ENCODE results near the gene WWOX. TPM values are rescaled to one million over a fixed set of nuclear protein-coding genes. Genes with fewer than 3 reads are reported as not detected.

Gene WWOX
- total RNA-seq, 4 donors from 2014 or later: 12.9 to 53.5 (median 25.6) TPM

- WGBS, 2 donors (ENCODE audit: low coverage in 1 of 2): 71 to 95% methylated on average over 2 of the region's 2 CpGs
- no peaks in the 10 kb centered on the region for H3K27me3 ChIP-seq
- ATAC-seq: no peak
- H3K27ac ChIP-seq: no peak overlapping the region
- no peak overlapping the region for H3K4me3 ChIP-seq
- no peaks in the 10 kb centered on the region for H3K36me3 ChIP-seq
- TF ChIP-seq EP300 (IDR thresholded peaks at IDR 0.05) (no peak), POLR2AphosphoS5 (IDR thresholded peaks at IDR 0.05) (no peak), POLR2A (IDR thresholded peaks at IDR 0.05) (no peak), CTCF (IDR thresholded peaks at IDR 0.05) (peak in 2 of 4 experiments; percentile 8 to 21)
- no peaks in the 10 kb centered on the region for H3K9me3 ChIP-seq
- peaks cover 0 to 6% (median 0%) of the 10 kb centered on the region in 3 donors for H3K4me1 ChIP-seq
Measured at GRCh38 chr16:78396046-78396445, 296.6 kb downstream of the WWOX start.

- no peak for ATAC-seq
- WGBS, 2 donors (ENCODE audit: low coverage in 1 of 2): 89 to 95% methylated on average over 4 of the region's 4 CpGs
- TF ChIP-seq POLR2AphosphoS5 (IDR thresholded peaks at IDR 0.05) (no peak), EP300 (IDR thresholded peaks at IDR 0.05) (no peak), POLR2A (IDR thresholded peaks at IDR 0.05) (no peak), CTCF (IDR thresholded peaks at IDR 0.05) (no peak)
Measured at GRCh38 chr16:78396673-78397072, 297.2 kb downstream of the WWOX start.

DNA sequence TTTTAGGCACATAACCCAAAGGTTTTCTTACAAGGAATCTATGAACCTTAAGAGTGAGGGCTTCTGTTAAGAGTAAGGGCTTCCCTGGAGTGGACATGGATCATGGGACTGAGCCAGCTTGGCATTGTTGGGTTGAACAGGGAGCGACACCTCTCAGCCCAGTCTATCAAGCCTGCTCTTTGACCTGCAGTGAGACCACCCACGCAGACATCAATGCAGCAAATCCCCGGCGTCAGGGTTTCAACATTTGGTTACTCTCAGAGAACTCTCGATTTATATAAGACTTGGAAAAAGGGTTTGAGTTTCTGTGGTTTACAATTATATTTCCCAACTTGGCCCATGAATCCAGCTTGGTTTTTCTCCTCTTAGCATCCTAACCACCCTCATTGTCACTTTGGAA, 299.9 kb downstream of the WWOX start:
- 54 to 57% methylated on average over 5 of the region's 5 CpGs for WGBS, 2 donors (ENCODE audit: low coverage in 1 of 2)
- H3K4me3 ChIP-seq: no peak overlapping the region
- no peaks in the 10 kb centered on the region for H3K4me1 ChIP-seq
- H3K27ac ChIP-seq: no peak overlapping the region
- ATAC-seq: no peak
- TF ChIP-seq EP300 (IDR thresholded peaks at IDR 0.05) (no peak), CTCF (IDR thresholded peaks at IDR 0.05) (no peak), POLR2A (IDR thresholded peaks at IDR 0.05) (no peak), POLR2AphosphoS5 (IDR thresholded peaks at IDR 0.05) (no peak)
- no peaks in the 10 kb centered on the region for H3K9me3 ChIP-seq
- H3K27me3 ChIP-seq: no peaks in the 10 kb centered on the region
- H3K36me3 ChIP-seq: no peaks in the 10 kb centered on the region

More at GRCh38 chr16:78396673-78397072, 297.2 kb downstream of the WWOX start:
- Histone ChIP-seq H3K4me1 (peaks cover 0 to 6% (median 0%) of the 10 kb centered on the region in 3 donors), H3K4me3 (no peak overlapping the region), H3K36me3 (no peaks in the 10 kb centered on the region), H3K9me3 (no peaks in the 10 kb centered on the region), H3K27me3 (no peaks in the 10 kb centered on the region), H3K27ac (no peak overlapping the region)

GRCh38 chr16:78402833-78403232, 303.4 kb downstream of the WWOX start:
- H3K9me3 ChIP-seq: no peaks in the 10 kb centered on the region
- H3K27me3 ChIP-seq: no peaks in the 10 kb centered on the region
- H3K4me3 ChIP-seq: no peak overlapping the region
- no peak overlapping the region for H3K27ac ChIP-seq
- ATAC-seq: no peak
- peaks cover 0 to 3% (median 0%) of the 10 kb centered on the region in 3 donors for H3K4me1 ChIP-seq
- H3K36me3 ChIP-seq: no peaks in the 10 kb centered on the region
- no peak for TF ChIP-seq EP300 (IDR thresholded peaks at IDR 0.05)
- no peak for TF ChIP-seq POLR2AphosphoS5 (IDR thresholded peaks at IDR 0.05)
- no peak for TF ChIP-seq POLR2A (IDR thresholded peaks at IDR 0.05)
- TF ChIP-seq CTCF (IDR thresholded peaks at IDR 0.05): no peak
- WGBS, 2 donors (ENCODE audit: low coverage in 1 of 2): 67 to 76% methylated on average over 2 to 3 of the region's 3 CpGs

GRCh38 chr16:78405040-78405439, 305.6 kb downstream of the WWOX start:
- Histone ChIP-seq H3K4me3 (no peak overlapping the region), H3K27me3 (no peaks in the 10 kb centered on the region), H3K27ac (no peak overlapping the region), H3K9me3 (no peaks in the 10 kb centered on the region), H3K4me1 (peaks cover 0 to 3% (median 0%) of the 10 kb centered on the region in 3 donors), H3K36me3 (no peaks in the 10 kb centered on the region)
- ATAC-seq: no peak
- TF ChIP-seq CTCF (IDR thresholded peaks at IDR 0.05) (no peak), POLR2AphosphoS5 (IDR thresholded peaks at IDR 0.05) (no peak), POLR2A (IDR thresholded peaks at IDR 0.05) (no peak), EP300 (IDR thresholded peaks at IDR 0.05) (no peak)
- 89 to 95% methylated on average over 3 of the region's 3 CpGs for WGBS, 2 donors (ENCODE audit: low coverage in 1 of 2)

Measured in gastroesophageal sphincter (tissue), 4 donors.